ENCODE measurements around the gene DMTF1.
"Not testable (repeated sequence)": the region's sequence is repeated elsewhere in the genome, so short reads cannot be mapped to it uniquely, and the experiment has no call there.

- TF ChIP-seq, protein P1, sequence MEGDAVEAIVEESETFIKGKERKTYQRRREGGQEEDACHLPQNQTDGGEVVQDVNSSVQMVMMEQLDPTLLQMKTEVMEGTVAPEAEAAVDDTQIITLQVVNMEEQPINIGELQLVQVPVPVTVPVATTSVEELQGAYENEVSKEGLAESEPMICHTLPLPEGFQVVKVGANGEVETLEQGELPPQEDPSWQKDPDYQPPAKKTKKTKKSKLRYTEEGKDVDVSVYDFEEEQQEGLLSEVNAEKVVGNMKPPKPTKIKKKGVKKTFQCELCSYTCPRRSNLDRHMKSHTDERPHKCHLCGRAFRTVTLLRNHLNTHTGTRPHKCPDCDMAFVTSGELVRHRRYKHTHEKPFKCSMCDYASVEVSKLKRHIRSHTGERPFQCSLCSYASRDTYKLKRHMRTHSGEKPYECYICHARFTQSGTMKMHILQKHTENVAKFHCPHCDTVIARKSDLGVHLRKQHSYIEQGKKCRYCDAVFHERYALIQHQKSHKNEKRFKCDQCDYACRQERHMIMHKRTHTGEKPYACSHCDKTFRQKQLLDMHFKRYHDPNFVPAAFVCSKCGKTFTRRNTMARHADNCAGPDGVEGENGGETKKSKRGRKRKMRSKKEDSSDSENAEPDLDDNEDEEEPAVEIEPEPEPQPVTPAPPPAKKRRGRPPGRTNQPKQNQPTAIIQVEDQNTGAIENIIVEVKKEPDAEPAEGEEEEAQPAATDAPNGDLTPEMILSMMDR (IDR thresholded peaks at IDR 0.05) = not testable (repeated sequence)
- TF ChIP-seq POLR2A (IDR thresholded peaks at IDR 0.05) = not testable (repeated sequence)
These were observed 38.3 kb upstream of the DMTF1 start for GRCh38 chr7:87113904-87114303.
